ENCODE data around the gene ZNF205.
A peak's percentile ranks its signal among the peaks of the same experiment; 100 is the strongest.
"Not testable (repeated sequence)": the region's sequence is repeated elsewhere in the genome, so short reads cannot be mapped to it uniquely, and the experiment has no call there.

Gene ZNF205

DNA sequence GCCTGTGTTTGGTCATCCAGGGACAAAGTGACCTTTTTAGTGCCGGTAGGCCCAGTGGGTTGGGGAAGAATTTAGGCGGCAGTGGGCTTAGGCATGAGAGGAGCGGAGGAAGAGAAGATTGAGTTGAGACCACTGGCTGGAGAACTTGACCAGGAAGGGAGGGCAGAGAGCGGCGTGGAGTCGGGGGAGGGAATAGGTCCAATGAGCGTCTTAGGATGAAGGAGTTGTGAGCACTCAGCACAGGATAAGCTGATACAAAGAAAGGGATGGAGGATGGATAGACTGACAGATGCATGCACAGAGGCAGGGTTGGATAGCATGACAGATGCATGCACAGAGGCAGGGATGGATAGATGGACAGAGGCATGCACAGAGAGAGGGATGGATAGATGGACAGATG, 38.9 kb upstream of the ZNF205 start:
- DNase-seq (ENCODE audit: insufficient read length) = no peak
- TF ChIP-seq POLR2A (IDR thresholded peaks at IDR 0.05; ENCODE audit: low read depth, low read length) = no peak
- TF ChIP-seq TAF1 (IDR thresholded peaks at IDR 0.05; ENCODE audit: borderline replicate concordance, low read depth, low read length) = no peak
- TF ChIP-seq POLR2AphosphoS5 (IDR thresholded peaks at IDR 0.05; ENCODE audit: low read depth, low read length) = no peak
- FAIRE-seq = no peak

GRCh38 chr16:3074860-3075522, 37.4 kb upstream of the ZNF205 start:
- peak; percentile 94 for FAIRE-seq
- DNase-seq (ENCODE audit: insufficient read length) = peak; percentile 71
- no peak for TF ChIP-seq TAF1 (IDR thresholded peaks at IDR 0.05; ENCODE audit: borderline replicate concordance, low read depth, low read length)
- TF ChIP-seq POLR2A (IDR thresholded peaks at IDR 0.05; ENCODE audit: low read depth, low read length) = 0 out of 2 replicates have a peak, but pooled peaks have one; percentile 9
- no peak for TF ChIP-seq POLR2AphosphoS5 (IDR thresholded peaks at IDR 0.05; ENCODE audit: low read depth, low read length)

DNA sequence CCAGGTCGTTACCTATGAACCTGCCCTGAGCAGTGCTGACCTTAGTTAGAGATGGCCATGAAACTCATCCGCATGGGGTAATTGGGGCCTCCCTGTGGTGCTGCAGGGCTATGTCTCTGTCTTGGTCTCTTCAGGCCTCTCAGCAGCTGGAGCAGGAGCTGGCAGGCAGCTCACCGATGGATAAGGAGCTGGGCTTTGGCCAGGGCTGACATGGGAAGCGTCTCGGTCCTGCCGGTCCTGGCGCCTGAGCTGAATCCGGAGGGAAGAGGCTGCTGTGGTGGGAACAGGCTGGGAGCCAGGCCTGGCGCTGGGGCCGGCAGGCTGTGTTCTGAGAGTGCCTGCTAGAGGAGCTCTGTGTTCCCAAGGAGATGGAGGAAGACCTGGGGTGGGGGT, 36.9 kb upstream of the ZNF205 start:
- DNase-seq (ENCODE audit: insufficient read length) = no peak
- TF ChIP-seq POLR2AphosphoS5 (IDR thresholded peaks at IDR 0.05; ENCODE audit: low read depth, low read length) = no peak
- no peak for TF ChIP-seq TAF1 (IDR thresholded peaks at IDR 0.05; ENCODE audit: borderline replicate concordance, low read depth, low read length)
- no peak for TF ChIP-seq POLR2A (IDR thresholded peaks at IDR 0.05; ENCODE audit: low read depth, low read length)
- FAIRE-seq = no peak

DNA sequence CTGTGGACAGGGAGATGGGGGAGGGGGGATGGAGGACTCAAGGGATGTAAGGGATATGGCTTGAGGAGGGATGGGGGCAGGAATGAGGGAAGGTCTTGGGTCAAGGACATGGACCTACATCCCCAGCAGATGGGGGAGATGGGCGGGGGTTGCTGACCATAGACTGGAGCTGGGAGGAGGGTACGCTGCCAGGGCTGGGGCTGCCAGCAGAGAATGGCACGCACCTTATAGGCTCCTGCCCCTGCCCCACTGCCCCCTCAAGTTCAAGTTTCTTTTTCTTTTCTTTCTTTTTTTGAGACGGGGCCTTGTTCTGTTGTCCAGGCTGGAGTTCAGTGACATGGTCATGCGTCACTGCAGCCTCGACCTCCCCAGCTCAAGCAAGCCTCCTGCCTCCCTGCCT, 36.4 kb upstream of the ZNF205 start:
- FAIRE-seq; DNase-seq (ENCODE audit: insufficient read length): not testable (repeated sequence)

- DNase-seq (ENCODE audit: insufficient read length) = no peak
- no peak for TF ChIP-seq POLR2AphosphoS5 (IDR thresholded peaks at IDR 0.05; ENCODE audit: low read depth, low read length)
- no peak for TF ChIP-seq TAF1 (IDR thresholded peaks at IDR 0.05; ENCODE audit: borderline replicate concordance, low read depth, low read length)
- no peak for TF ChIP-seq POLR2A (IDR thresholded peaks at IDR 0.05; ENCODE audit: low read depth, low read length)
- no peak for FAIRE-seq
These were observed 35.8 kb upstream of the ZNF205 start for GRCh38 chr16:3076577-3076976.

DNA sequence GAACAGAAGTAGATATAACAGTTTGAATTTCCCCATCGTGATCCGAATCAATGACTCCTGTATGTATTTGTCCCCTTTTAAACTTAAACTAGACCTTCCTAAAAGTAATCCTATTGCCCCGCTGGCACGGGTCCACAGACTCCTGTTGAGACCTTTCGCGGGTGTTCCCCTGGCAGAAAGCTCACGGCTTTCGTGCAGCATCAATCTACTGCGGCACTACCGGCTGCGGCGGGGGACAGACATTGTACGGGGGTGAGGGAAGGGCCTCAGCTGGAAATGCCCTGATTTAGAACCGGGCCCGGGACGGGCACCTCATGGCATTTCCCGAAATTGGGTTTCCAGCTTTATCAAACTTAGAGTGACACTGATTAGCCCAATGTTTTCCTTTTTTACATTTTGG, 32.4 kb upstream of the ZNF205 start:
- FAIRE-seq (no peak), DNase-seq (ENCODE audit: insufficient read length) (no peak)
- TF ChIP-seq TAF1 (IDR thresholded peaks at IDR 0.05; ENCODE audit: borderline replicate concordance, low read depth, low read length) (no peak), POLR2AphosphoS5 (IDR thresholded peaks at IDR 0.05; ENCODE audit: low read depth, low read length) (no peak), POLR2A (IDR thresholded peaks at IDR 0.05; ENCODE audit: low read depth, low read length) (no peak)

- not testable (repeated sequence) for FAIRE-seq
These were observed 30.4 kb upstream of the ZNF205 start for GRCh38 chr16:3081957-3082356.

GRCh38 chr16:3083408-3083807, 29.0 kb upstream of the ZNF205 start:
- not testable (repeated sequence) for FAIRE-seq; DNase-seq (ENCODE audit: insufficient read length)

More at GRCh38 chr16:3081957-3082356, 30.4 kb upstream of the ZNF205 start:
- DNase-seq (ENCODE audit: insufficient read length) = not testable (repeated sequence)

DNA sequence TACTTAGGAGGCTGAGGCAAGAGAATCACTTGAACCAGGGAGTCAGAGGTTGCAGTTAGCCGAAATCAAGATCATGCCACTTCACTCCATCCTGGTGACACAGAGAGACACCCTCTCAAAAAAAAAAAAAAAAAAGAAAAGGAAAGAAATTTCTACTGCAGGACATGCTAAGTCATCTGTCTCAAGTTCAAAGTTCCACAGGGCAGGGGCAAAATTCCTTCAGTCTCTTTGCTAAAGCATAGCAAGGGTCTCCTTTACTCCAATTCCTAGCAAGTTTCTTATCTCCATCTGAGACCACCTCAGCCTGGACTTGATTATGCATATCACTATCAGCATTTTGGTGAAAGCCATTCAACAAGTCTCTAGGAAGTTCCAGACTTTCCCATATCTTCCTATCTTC, 27.9 kb upstream of the ZNF205 start:
- FAIRE-seq (no peak), DNase-seq (ENCODE audit: insufficient read length) (no peak)
- TF ChIP-seq POLR2AphosphoS5 (IDR thresholded peaks at IDR 0.05; ENCODE audit: low read depth, low read length) = no peak
- no peak for TF ChIP-seq TAF1 (IDR thresholded peaks at IDR 0.05; ENCODE audit: borderline replicate concordance, low read depth, low read length)
- no peak for TF ChIP-seq POLR2A (IDR thresholded peaks at IDR 0.05; ENCODE audit: low read depth, low read length)

DNA sequence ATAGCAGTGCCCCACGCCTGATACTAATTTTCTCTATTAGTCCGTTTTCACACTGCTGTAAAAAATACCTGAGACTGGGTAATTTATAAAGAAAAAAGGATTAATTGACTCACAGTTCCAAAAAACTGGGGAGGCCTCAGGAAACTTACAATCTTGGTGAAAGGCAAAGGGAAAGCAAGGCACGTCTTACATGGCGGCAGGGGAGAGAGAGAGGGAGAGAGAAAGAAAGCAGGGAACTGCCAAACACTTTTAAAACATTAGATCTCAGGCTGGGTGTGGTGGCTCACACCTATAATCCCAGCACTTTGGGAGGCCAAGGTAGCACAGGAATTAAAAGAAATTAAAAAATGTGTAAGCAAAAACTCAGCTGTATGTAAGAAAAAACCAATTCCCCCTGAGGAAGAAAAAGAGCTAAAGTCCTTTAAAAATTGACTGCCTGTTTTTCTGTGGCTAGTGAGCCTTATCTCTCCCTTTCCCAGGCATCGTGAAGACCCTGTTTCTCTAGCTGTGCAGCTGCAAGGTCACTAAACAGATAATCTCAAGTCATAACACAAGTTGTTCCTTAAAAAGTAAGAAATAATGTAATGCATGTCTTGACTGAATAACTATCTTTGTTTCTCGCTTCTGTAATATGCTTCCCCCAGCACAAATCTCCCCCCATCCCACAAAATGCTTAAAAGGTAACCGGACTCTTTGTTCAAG, 27.3 kb upstream of the ZNF205 start:
- DNase-seq (ENCODE audit: insufficient read length) = no peak
- FAIRE-seq = no peak
- TF ChIP-seq TAF1 (IDR thresholded peaks at IDR 0.05; ENCODE audit: borderline replicate concordance, low read depth, low read length) (no peak), POLR2AphosphoS5 (IDR thresholded peaks at IDR 0.05; ENCODE audit: low read depth, low read length) (no peak), POLR2A (IDR thresholded peaks at IDR 0.05; ENCODE audit: low read depth, low read length) (no peak)

DNA sequence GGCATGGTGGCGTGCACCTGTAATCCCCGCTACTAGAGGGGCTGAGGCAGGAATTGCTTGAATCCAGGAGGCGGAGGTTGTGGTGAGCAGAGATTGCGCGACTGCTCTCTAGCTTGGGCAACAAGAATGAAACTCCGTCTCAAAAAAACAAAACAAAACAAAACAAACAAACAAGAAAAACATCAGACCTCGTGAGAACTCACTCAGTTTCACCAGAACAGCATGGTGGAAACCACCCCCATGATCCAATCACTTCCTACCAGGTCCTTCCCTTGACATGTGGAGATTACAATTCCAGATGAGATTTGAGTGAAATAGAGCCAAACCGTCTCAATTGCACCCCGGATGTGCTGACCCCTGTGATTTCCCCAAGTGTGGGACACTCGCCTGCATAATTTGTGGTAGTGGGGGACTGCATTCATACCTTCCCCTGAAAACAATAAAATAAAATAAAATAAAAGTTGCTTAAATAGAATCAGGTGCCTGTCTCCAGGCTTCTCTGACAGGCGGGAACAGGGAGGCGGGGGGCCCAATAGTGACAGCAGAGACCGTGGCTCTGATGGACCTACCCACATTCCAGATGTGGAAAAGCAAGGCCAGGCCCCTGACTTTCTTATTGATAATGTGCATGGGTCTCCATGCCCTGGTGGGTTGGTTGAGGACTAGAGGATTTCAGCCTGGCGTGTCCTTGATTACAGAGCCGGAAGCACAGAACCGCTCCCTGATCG, 26.4 kb upstream of the ZNF205 start:
- FAIRE-seq (no peak), DNase-seq (ENCODE audit: insufficient read length) (no peak)
- no peak for TF ChIP-seq POLR2AphosphoS5 (IDR thresholded peaks at IDR 0.05; ENCODE audit: low read depth, low read length)
- TF ChIP-seq TAF1 (IDR thresholded peaks at IDR 0.05; ENCODE audit: borderline replicate concordance, low read depth, low read length) = no peak
- TF ChIP-seq POLR2A (IDR thresholded peaks at IDR 0.05; ENCODE audit: low read depth, low read length) = no peak

GRCh38 chr16:3086596-3087242, 25.7 kb upstream of the ZNF205 start:
- DNase-seq (ENCODE audit: insufficient read length) = no peak
- no peak for TF ChIP-seq POLR2AphosphoS5 (IDR thresholded peaks at IDR 0.05; ENCODE audit: low read depth, low read length)
- no peak for TF ChIP-seq POLR2A (IDR thresholded peaks at IDR 0.05; ENCODE audit: low read depth, low read length)
- no peak for TF ChIP-seq TAF1 (IDR thresholded peaks at IDR 0.05; ENCODE audit: borderline replicate concordance, low read depth, low read length)
- peak; percentile 33 for FAIRE-seq

Measured in GM12892 (cell line).